ENCODE data around the gene UBL7.

GRCh38 chr15:74496648-74497047 lies 35.7 kb upstream of the UBL7 start:
- TF ChIP-seq CTCF (conservative IDR thresholded peaks at IDR 0.05) (no peak), EZH2 (IDR thresholded peaks at IDR 0.05; ENCODE audit: low read depth) (no peak)
